ENCODE data around the gene KCNK3.

GRCh38 chr2:26670171-26670570 is 22.4 kb upstream of the KCNK3 start:
- TF ChIP-seq CTCF (IDR thresholded peaks at IDR 0.05) (no peak), REST (IDR thresholded peaks at IDR 0.05; ENCODE audit: insufficient read depth in 1 of 2, low read depth in 2 of 2, low read length in 1 of 2) (no peak), POLR2AphosphoS5 (IDR thresholded peaks at IDR 0.05; ENCODE audit: low read depth, low read length) (no peak), SIN3A (IDR thresholded peaks at IDR 0.05; ENCODE audit: borderline replicate concordance, insufficient read depth, low read depth, low read length) (no peak)
